KG1 (cell line): ENCODE data around the gene NUCB1.

ENCODE experiments used
- DNase-seq: peaks from one replicate; lab custom pipeline; 2025; lab: John Stamatoyannopoulos, UW

NUCB1 gene

GRCh38 chr19:48963371-48964204, 63.5 kb downstream of the NUCB1 start:
- no peak for DNase-seq

- no peak for DNase-seq
Observed at GRCh38 chr19:48964205-48965039, 64.3 kb downstream of the NUCB1 start.

- peak; percentile 92 for DNase-seq
Observed at GRCh38 chr19:48965040-48965805, 65.1 kb downstream of the NUCB1 start, which contains the start of gene FTL. FTL (plus strand) TSS chr19:48965309; CDS start chr19:48965508, 199 bp downstream.

DNA sequence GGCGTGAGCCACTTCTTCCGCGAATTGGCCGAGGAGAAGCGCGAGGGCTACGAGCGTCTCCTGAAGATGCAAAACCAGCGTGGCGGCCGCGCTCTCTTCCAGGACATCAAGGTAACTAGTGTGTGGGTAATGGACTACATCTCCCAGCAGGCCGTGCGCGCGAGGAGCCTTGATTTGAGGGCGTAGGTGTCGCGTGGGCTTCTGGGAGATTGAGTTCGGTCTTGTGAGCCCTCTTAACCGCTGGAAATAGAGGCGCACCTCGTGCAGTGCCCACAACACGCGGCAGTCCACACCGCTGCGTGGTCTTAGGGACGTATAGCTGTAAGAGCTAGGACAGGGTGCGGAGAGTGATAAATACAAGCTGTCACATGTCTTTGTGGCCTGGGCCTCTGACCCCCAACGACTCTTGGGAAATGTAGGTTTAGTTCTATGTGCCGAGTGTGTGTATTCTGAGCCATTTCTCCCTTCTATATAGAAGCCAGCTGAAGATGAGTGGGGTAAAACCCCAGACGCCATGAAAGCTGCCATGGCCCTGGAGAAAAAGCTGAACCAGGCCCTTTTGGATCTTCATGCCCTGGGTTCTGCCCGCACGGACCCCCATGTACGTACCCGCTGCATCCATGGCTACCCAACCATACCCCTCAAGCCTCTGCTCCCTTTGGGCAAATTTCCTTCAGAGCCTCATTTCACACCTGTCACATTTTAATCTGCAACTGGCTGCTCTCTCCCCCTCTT, 65.9 kb downstream of the NUCB1 start:
- DNase-seq = peak; percentile 52

DNA sequence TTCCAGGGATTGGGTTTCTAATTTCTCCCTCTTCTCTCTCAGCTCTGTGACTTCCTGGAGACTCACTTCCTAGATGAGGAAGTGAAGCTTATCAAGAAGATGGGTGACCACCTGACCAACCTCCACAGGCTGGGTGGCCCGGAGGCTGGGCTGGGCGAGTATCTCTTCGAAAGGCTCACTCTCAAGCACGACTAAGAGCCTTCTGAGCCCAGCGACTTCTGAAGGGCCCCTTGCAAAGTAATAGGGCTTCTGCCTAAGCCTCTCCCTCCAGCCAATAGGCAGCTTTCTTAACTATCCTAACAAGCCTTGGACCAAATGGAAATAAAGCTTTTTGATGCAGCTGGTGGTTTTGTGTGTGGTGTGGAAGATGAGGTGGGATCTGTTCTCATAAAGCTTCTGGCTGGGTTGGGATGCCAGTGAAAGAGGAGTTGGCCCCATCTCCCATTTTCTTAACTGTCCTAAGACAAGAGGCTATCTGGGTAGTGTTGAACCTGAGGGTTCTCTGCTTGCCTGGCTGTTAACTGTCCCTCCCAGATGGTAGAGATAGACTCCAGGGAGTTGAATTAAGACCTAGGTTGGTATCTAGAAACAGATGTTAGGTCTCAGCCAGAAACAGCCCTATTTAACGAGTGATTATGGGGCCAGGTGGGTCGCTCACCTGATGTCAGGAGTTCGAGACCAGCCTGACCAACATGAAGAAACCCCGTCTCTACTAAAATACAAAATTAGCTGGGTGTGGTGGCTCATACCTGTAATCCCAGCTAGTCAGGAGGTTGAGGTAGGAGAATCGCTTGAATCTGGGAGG, 66.6 kb downstream of the NUCB1 start:
- DNase-seq = no peak

DNA sequence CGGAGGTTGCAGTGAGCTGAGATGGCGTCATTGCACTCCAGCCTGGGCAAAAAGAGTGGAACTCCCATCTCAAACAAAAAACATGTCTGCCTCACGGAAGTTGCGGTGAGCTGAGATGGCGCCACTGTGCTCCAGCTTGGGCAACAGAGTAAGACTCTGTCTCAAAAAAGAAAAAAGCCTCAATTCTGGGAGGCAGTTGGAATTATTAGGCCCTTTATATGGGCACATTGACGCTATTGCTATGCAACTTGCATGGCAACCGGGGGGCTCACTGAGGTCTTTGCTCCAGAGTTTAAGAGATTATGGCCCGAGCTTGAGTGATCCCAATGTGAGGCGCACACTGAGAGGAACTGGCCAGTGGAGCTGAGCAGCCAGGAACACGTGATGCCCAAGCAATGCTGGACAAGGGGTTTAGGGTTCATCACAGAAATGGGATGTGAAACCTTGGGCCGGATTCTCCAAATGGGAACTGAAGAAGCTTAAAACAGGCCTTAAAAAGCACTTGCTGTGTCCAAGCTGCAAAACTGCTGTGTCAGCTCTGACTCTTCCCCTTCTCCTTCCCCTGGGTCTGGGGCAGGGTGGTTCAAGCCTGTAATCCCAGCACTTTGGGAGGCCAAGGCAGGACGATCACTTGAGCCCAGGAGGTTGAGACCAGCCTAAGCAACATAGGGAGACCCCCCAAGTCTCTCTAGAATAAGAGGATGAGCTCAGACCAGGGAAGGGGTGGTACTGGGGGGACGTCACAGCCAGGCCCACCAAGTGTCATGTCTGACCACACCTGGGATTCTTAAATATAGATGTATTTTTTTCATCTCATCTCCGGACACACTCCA, 67.5 kb downstream of the NUCB1 start:
- DNase-seq = peak; percentile 26

DNA sequence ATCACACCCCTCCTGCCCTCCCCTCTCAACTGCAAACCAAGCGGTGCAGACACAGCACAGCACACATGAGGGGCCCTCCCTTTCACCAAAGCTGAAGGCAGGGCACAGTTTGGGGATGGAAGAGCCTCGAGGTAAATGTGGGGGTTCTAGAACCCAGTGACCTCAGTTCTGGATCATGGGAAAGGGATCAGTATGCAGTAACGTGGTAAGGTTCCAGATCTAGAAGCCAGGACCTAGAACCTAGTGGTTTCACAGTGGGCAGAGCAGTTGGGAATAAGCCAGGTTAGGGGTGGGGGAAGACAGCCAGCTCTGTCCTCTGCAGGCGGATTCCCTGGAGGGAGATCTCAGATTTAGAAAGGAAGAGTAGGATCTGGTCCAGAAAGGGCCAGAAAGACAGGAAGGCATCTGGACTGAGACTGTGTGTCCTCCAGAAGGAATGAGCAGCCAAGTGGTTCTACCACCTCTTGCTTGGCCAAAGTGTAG, 68.1 kb downstream of the NUCB1 start:
- no peak for DNase-seq

DNA sequence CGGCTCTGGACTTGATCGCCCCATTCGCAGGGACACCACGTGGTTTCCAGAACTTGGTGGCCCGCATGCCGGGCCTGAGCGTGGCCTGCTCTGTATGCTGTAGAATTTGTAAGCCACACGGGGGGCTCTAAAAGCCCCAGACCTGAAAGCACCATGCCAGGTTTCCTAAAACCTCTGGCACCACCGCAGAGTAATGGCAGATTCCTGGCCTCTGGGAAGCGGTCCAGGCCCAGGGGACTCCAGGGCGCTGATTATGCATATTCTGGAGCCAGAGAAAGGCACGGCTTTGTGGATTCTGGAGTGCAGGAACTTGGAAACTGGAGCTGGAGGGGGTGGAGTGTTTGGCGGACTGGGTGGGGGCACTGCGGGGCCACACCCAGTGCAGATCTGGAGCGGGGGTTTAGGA, 68.7 kb downstream of the NUCB1 start:
- no peak for DNase-seq

- DNase-seq = no peak
Observed at GRCh38 chr19:48969276-48970138, 69.4 kb downstream of the NUCB1 start.

GRCh38 chr19:48970139-48970766, 70.1 kb downstream of the NUCB1 start:
- no peak for DNase-seq

DNA sequence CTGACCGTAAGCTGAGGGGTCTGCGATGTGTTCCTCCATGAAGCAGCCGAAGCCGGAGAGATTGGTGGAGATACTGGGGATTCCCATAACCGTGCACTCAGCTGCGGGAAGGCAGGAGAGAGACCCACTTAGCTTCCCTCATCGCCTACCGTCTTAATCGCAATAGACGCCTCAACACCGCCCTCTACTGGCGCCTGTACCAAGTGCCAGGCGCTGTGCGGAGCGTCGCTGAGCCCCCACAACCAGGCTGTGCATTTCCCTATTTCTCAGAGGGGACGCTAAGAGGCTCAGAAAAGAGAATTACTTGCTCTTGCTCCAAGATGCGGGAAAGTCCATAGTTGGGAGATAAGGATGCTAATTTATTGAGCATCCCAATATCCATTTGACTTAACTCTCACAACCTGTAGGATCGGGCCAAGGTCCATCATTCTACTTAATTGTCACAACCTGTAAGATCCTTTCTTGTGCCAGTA, 70.8 kb downstream of the NUCB1 start:
- peak; percentile 81 for DNase-seq
